C4-2B (cell line): Measurements from ENCODE around the gene ZNF354C.

Experiments
- CTCF ChIP-seq: fragments of 450-650 bp; conservative IDR thresholded peaks from 2 replicates; pipeline ENCODE4 v1.5.1; 2017; ENCODE audit warnings: mild to moderate bottlenecking
- ZFX ChIP-seq: fragments of 450-650 bp; IDR thresholded peaks from 2 replicates; pipeline ENCODE4 v1.6.1; 2017

- TF ChIP-seq CTCF (no peak), ZFX (no peak)
These were observed 20.6 kb downstream of the ZNF354C start for GRCh38 chr5:179080724-179081123.
